ENCODE measurements around the gene ODF4. TPM values are rescaled to one million over a fixed set of nuclear protein-coding genes. Genes with fewer than 3 reads are reported as not detected.

Gene ODF4
- total RNA-seq, 6 experiments from 2014 or later: not detected

GRCh38 chr17:8300226-8300625, 39.4 kb upstream of the ODF4 start:
- TF ChIP-seq, protein P1, sequence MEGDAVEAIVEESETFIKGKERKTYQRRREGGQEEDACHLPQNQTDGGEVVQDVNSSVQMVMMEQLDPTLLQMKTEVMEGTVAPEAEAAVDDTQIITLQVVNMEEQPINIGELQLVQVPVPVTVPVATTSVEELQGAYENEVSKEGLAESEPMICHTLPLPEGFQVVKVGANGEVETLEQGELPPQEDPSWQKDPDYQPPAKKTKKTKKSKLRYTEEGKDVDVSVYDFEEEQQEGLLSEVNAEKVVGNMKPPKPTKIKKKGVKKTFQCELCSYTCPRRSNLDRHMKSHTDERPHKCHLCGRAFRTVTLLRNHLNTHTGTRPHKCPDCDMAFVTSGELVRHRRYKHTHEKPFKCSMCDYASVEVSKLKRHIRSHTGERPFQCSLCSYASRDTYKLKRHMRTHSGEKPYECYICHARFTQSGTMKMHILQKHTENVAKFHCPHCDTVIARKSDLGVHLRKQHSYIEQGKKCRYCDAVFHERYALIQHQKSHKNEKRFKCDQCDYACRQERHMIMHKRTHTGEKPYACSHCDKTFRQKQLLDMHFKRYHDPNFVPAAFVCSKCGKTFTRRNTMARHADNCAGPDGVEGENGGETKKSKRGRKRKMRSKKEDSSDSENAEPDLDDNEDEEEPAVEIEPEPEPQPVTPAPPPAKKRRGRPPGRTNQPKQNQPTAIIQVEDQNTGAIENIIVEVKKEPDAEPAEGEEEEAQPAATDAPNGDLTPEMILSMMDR (IDR thresholded peaks at IDR 0.05): no peak
- peaks cover 15% of the 10 kb centered on the region for H3K4me1 Mint-ChIP-seq (ENCODE audit: low read depth)
- no peaks in the 10 kb centered on the region for H3K9me3 Mint-ChIP-seq
- H3K36me3 Mint-ChIP-seq (ENCODE audit: low read depth): no peaks in the 10 kb centered on the region
- no peak for DNase-seq
- no peak overlapping the region for H3K27ac Mint-ChIP-seq
- H3K27me3 Mint-ChIP-seq (ENCODE audit: insufficient read depth): no peaks in the 10 kb centered on the region; the same call in 1 of the 2 replicates
- no peak overlapping the region; the same call in 1 of the 2 replicates for H3K4me3 Mint-ChIP-seq

DNA sequence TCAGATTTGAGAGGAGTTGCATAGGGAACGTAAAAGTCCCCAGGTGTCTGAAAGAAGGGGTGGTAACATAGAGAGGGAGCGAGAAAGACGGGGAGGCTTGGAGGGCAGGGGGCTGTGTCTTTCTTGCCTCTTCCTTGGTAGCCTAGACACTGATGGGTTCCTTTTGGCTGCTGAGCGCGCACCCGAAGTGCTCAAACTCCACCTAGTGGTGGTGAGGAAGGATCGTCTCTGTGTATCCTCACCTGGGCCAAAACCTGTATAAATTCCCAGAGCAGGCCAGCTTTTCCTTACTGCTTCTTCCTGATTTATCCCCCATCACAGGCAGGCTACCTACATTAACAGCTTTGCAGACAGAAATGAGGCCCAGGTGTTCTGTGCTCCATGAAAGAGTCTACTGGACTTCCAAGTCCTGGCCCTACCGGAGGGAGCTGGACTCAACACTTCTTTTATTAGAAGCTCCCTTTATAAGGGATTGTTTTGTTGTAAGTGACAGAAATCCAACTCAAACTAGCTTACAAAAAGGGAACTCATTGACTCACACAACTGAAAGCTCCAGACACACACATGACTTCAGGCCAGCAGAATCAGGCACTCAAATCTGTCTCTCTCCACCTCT, 38.9 kb upstream of the ODF4 start:
- H3K36me3 Mint-ChIP-seq (ENCODE audit: low read depth): no peaks in the 10 kb centered on the region
- TF ChIP-seq, protein P1 (IDR thresholded peaks at IDR 0.05): peak; percentile 91
- no peak overlapping the region for H3K27ac Mint-ChIP-seq
- DNase-seq: peak; percentile 62
- H3K4me3 Mint-ChIP-seq: no peak overlapping the region; the same call in 1 of the 2 replicates
- H3K9me3 Mint-ChIP-seq: no peaks in the 10 kb centered on the region
- H3K4me1 Mint-ChIP-seq (ENCODE audit: low read depth): peaks cover 15% of the 10 kb centered on the region
- no peaks in the 10 kb centered on the region; the same call in 1 of the 2 replicates for H3K27me3 Mint-ChIP-seq (ENCODE audit: insufficient read depth)

DNA sequence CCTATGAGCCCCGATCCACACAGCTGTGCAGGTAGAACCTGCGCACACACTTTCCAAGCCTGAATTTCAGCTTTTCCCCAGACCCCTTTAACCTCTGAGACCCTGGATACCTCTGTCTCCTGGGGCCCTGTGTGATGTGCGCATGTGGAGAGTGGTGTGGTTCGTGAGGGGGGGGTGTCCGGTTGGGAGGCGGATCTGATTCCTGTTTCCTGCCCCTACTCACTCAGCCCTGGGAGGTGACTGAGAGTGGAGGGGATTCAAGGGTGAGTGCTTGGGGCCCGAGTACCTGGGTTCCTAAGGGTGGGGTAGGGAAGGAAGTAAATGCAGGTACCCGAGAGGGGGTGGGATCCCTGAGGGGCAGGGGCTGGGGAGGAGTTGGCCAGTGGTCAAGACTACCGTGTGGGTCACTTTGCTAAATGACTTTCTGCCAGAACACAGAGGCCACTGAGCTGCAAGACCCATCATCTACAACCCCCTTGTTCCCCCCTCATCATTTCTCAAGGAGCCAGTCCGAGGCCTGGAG, 29.0 kb upstream of the ODF4 start:
- peaks cover 41% of the 10 kb centered on the region for H3K27me3 Mint-ChIP-seq (ENCODE audit: insufficient read depth)

DNA sequence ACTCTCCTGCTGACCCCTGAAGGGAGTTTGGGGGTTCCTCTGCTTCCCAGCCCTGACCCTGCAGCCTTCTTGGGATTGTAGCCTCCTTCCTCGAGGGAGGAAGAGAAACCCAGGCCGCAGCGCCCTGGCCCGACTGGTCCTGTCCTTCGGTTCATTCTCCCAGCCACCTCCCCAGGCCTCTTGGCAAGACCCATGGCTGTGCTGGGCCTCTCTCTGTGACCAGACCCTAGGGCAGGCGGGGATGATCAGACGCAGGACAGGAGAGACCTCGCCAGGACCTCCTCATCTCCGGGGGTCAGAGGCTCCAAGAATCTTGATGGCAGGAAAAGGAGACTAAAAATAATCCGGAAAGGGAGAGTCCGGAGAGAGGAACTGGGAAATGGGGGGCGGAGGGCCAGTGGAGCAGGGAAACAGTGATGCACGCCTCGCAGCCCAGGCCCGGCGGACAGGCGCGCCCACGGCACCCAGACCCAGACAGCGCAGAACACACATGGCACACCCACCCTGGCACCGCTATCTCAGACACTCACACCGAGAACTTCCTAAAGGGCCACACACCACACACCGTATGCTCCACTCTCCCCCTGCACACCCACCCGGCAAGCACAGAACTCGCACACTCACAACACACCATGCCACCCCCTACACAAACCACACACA, 28.4 kb upstream of the ODF4 start:
- Mint-ChIP-seq H3K27me3 (ENCODE audit: insufficient read depth) (peaks cover 47% of the 10 kb centered on the region), H3K9me3 (no peaks in the 10 kb centered on the region), H3K36me3 (ENCODE audit: low read depth) (no peaks in the 10 kb centered on the region), H3K4me3 (no peak overlapping the region), H3K4me1 (ENCODE audit: low read depth) (peaks cover 8% of the 10 kb centered on the region), H3K27ac (no peak overlapping the region)
- TF ChIP-seq, protein P1 (IDR thresholded peaks at IDR 0.05): no peak
- DNase-seq: no peak

More for the DNA sequence above, 29.0 kb upstream of the ODF4 start:
- H3K27ac Mint-ChIP-seq: no peak overlapping the region
- no peak overlapping the region for H3K4me3 Mint-ChIP-seq
- TF ChIP-seq, protein P1 (IDR thresholded peaks at IDR 0.05): no peak
- H3K9me3 Mint-ChIP-seq: no peaks in the 10 kb centered on the region
- no peak for DNase-seq
- no peaks in the 10 kb centered on the region for H3K36me3 Mint-ChIP-seq (ENCODE audit: low read depth)
- H3K4me1 Mint-ChIP-seq (ENCODE audit: low read depth): peaks cover 7% of the 10 kb centered on the region

DNA sequence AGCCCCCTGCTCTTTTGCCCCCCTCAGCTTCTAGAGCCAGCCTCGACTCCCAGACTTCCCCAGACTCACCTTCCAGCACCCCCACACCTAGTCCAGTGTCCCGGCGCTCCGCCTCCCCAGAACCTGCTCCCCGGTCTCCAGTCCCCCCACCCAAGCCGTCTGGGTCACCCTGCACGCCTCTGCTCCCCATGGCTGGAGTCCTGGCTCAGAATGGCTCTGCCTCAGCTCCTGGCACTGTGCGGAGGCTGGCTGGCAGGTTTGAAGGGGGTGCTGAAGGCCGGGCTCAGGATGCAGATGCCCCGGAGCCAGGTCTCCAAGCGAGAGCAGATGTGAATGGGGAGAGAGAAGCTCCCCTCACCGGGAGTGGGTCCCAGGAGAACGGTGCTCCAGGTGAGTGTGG, 27.4 kb upstream of the ODF4 start:
- peaks cover 52% of the 10 kb centered on the region for H3K27me3 Mint-ChIP-seq (ENCODE audit: insufficient read depth)
- TF ChIP-seq, protein P1 (IDR thresholded peaks at IDR 0.05): no peak
- H3K27ac Mint-ChIP-seq: no peak overlapping the region

More for the DNA sequence above, 27.4 kb upstream of the ODF4 start:
- Mint-ChIP-seq H3K9me3 (no peaks in the 10 kb centered on the region), H3K36me3 (ENCODE audit: low read depth) (no peaks in the 10 kb centered on the region), H3K4me3 (no peak overlapping the region), H3K4me1 (ENCODE audit: low read depth) (peaks cover 8% of the 10 kb centered on the region)
- DNase-seq: no peak
